Choroid plexus epithelial cell (primary cell): ENCODE results near the gene SPINK1.
"Not testable (repeated sequence)": the region's sequence is repeated elsewhere in the genome, so short reads cannot be mapped to it uniquely, and the experiment has no call there.

ENCODE experiments used
- DNase-seq: peaks from one replicate; pipeline ENCODE4 v3.0.0-alpha.2; 2010; ENCODE audit warnings: low read depth
- H3K4me3 ChIP-seq: 2 replicates; pipeline ENCODE4 v1.5.1; 2011; ENCODE audit warnings: low read depth, mild to moderate bottlenecking, control low read depth, low read length, moderate library complexity
- CTCF ChIP-seq: conservative IDR thresholded peaks from 2 replicates; pipeline ENCODE4 v1.5.1; 2011; ENCODE audit warnings: low read depth, mild to moderate bottlenecking, control low read depth, inconsistent platforms, low read length, moderate library complexity

Gene SPINK1

GRCh38 chr5:147819261-147819770 lies 12.2 kb downstream of the SPINK1 start:
- no peak for DNase-seq
- TF ChIP-seq CTCF = no peak
- no peak overlapping the region for H3K4me3 ChIP-seq

DNA sequence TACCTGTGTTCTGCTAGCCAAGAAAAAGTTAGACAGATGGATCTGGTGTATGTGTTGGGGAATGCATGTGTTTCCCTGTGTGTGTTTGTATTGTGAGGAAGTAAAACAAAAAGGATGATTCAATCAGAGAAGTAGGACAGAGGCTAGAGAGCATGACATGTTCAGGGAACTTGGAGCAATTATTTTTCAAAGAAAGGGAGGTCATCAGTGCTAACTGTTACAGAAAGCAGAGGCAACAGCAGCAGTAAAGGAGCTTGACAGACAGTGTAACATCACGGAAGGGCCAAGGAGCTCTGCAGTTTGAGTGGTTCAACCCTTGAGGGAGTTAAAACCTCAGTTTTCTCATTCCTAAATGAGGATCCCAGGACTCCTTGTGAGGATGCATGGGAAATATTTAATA lies 13.2 kb downstream of the SPINK1 start:
- no peak overlapping the region for H3K4me3 ChIP-seq
- TF ChIP-seq CTCF = no peak
- DNase-seq = no peak

- no peak for DNase-seq
- no peak for TF ChIP-seq CTCF
- no peak overlapping the region for H3K4me3 ChIP-seq
These were observed 17.8 kb downstream of the SPINK1 start for GRCh38 chr5:147813696-147814095.

- DNase-seq = peak; percentile 4
- no peak overlapping the region for H3K4me3 ChIP-seq
- TF ChIP-seq CTCF = no peak
These were observed 21.4 kb downstream of the SPINK1 start for GRCh38 chr5:147809830-147810666.

DNA sequence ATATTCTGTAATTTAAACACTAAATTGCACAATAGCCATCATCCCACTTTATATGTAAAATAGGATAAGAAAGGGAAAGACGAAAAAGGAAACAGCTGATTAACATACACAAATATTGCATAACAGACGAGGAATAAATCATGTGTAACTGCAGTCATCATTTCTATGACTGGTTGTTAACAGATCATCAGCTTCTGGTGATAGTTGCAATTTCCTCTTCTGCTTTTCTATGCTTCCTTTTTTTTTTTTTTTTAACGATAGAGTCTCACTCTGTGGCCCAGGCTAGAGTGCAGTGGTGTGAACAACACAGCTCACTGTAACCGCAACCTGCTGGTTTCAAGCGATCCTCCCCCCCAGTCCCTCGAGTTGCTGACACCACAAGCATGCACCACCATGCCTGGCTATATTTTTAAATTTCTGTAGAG lies 26.4 kb downstream of the SPINK1 start:
- TF ChIP-seq CTCF = no peak
- no peak for DNase-seq
- no peak overlapping the region for H3K4me3 ChIP-seq

DNA sequence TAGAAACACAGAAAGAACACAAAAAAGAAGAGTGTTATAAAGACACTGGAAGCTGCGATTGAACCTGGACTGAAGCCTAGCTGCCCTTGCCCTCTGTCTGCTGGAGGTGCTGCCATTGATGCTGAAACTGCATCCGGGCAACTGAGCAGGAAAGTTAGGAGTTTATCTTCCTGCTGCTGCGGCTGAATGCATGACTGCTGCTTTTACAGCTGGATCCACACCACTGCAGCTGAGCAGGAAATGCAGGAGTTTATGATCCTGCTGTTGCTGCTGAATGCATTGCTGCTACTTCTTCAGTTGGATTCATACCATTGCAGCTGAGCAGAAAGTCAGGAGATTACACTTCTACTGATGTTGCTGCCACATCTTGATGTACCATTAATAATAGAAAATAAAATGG lies 27.1 kb downstream of the SPINK1 start:
- no peak overlapping the region for H3K4me3 ChIP-seq
- TF ChIP-seq CTCF = no peak
- no peak for DNase-seq

GRCh38 chr5:147803926-147804325 lies 27.5 kb downstream of the SPINK1 start:
- DNase-seq = no peak
- no peak overlapping the region for H3K4me3 ChIP-seq
- no peak for TF ChIP-seq CTCF

- not testable (repeated sequence) for DNase-seq, H3K4me3 ChIP-seq
These were observed 28.3 kb downstream of the SPINK1 start for GRCh38 chr5:147803161-147803560.
